HG03354 (cell line): ENCODE results near the gene ORC6.

Experiments
- ATAC-seq: cut with Tn5 transposase; IDR thresholded peaks from one replicate; pipeline ENCODE4 v1.9.1; 2021; ENCODE audit warnings: mild to moderate bottlenecking; ENCODE audit not compliant: unreplicated experiment, poor library complexity, severe bottlenecking

Gene ORC6

DNA sequence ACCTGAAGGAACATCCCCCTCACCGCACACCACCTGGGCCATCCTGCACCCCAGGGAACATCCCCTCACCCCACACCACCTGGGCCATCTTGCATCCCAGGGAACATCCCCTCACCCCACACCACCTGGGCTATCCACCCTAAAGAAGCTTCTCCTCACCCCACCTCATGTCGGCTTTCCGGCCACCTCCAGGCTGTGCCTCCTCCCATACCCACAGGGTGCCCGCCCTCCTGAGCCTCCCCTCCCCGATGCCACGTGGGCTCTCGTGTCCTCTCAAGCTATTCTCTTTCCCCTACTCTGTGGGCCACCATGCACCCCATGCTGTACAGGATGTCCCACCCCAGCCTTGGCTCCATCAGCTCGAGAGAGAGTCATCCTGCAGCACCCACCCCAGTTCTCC, 40.7 kb downstream of the ORC6 start:
- ATAC-seq: no peak

DNA sequence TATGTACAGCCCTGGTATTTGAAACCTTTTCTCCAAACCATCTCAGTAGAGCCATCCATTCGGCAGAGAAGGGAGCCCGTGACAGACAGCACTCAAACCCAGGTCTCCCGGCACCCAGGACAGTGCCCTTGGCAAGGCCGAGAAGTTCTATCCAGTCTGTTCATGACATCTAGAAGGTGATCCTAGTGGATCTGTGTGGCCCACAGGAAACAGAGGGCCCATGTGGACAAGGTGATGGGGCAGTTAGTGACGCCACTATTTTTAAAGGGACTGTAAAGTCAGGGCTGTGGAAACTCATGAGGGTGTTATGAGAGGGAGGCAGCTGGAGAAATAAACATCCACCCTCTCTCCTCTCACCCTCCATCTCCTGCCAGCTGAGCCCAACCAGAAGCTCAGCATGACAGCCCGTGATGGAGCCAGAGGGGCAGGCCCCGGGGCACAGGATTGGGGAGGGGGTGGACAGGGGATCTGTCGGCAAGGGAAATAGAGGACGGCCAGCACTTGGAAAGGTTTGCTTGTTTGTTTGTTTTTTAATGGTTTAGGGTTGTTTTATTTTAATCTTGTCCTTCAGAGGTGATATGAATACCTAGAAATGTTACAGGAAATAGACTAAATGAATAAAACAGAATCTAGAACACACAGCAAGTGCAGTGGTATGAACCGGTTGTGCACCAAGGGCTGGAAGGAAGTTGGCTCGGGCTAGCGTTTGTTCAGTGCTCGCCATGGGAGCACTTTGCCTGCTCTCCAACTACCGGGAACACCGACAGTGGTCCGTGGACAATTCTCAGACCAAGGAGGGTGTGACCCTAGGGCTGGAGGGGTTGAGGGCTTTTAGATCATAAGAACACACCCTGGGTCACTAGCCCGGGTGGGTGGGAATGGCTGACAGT, 41.6 kb downstream of the ORC6 start:
- ATAC-seq: no peak

DNA sequence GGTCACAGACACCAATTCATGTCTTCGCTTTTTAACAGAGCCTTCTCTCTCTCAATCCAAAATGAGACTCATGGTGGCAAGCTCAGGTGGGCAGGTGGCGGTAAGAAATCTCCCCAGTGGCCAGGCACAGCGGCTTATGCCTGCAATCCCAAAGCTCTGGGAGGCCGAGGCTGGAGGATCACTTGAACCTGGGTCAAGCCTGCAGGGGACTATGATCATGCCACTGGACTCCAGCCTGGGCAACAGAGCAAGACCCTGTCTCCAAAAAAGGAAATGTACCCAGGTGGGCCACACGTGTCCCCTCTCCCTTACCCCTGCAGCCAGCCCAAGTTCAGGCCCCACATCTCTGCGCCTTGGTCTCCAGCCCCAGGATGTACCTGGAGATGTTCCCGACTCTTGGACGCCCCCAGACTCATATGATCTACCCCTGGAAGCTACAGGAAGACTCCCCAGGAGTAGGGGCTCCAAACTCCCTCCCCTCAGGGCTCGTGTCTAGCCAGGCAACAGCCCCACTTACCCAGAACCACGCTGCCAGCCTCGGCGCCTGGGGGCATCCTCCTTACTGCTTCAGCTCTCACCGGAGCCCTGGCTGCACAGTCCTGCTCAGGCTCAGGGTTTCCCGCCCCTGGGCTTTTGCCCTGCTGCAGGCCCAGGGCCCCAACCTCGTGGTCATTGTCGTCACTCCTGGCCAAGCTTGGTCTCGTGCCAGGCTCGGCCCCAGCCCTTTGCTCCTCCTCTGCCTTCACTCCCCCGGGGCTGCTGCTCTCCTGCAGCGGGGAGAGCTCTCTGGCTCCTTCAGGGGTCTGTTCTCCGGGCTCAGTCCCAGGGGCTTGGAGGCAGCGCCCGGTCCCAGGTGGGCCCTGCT, 42.5 kb downstream of the ORC6 start:
- no peak for ATAC-seq

DNA sequence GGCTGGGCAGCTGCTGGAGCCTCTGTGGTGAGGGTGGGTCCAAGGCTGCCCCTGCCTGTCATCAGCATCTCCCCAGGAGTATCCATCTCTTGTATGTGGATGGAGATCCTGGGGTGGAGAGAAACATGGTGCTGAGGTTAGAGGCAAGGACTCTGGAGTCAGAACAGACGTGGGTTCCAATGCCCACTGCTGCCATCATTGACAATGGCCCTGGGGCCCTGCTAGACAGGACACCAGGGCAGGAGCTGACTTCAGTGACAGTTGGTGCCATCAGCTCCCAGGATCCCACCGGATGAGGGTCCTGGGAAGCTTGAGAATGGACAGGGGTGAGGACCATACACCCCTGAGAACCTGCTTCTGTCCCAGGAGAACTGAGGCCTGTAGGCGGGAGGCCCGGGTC, 43.1 kb downstream of the ORC6 start:
- no peak for ATAC-seq

DNA sequence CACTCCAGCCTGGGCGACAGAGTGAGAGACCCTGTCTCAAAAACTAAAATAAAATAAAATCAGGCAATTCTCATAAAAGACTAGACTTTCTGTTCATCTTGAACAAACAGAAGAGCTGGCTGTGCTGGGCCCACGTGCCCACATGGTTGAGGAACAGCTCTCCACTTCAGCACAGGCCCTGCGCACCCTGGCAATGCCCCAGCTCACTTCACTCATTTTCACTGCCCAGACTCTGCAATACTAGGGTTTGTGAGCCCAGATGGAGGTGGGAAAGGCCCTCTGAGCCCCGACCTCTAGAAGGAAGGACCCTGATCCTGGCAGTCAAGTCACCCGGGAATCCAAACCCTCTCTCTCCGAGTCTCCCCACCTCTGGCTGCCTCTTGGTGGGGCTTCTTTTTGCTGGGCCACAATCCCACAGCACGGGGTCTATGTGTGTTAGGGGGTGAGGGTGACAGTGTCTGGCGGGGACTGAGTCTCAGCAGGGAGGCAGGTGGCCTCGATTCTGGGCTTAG, 43.9 kb downstream of the ORC6 start:
- ATAC-seq: no peak

DNA sequence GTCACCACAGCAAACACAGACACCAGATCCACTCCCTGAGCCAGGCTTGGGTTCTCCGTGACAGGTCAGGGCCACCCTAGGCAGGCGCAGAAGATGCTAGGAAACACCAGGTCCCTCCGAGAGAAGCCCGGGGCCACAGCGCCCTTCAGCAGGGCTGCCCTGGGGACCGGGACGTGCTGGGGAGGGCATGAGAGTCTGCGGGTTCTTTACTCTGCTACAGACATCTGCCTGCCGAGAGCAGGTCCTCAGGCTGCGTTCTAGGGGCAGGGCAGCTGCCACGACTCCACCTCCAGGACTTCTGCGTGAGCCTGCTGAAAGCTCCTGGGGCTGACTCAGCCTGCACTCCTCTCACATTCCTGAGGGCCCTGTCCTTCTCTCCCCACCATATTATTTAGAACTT, 47.2 kb downstream of the ORC6 start:
- ATAC-seq: no peak

DNA sequence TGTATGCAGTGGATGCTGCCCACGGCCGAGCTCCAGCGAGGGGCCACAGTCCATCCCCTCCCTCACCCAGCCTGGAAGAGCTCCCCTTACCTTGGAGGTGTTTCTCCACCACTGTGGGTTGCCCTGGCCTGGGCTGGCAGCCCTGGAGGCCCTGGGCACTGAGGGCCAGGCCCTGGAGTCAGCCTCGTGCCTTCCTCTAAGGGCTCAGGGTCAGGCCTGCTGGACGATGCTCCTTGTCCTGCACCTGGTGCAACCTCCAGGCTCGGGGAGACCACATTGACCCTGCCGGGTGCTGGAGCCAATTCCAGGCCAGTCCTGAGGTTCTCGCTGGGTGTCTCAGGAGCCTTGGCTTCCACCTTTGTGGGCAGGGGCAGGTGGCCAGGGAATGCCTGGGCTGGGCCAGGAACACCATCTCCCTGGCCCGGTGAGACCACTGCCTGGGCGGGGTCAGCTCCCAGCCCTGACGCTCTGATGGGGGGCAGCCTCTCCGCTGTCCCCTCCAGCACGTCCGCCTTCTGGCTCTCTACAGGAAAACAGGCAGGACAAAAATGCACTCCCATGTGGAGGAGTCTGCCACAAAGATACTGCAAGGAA, 48.3 kb downstream of the ORC6 start:
- no peak for ATAC-seq

DNA sequence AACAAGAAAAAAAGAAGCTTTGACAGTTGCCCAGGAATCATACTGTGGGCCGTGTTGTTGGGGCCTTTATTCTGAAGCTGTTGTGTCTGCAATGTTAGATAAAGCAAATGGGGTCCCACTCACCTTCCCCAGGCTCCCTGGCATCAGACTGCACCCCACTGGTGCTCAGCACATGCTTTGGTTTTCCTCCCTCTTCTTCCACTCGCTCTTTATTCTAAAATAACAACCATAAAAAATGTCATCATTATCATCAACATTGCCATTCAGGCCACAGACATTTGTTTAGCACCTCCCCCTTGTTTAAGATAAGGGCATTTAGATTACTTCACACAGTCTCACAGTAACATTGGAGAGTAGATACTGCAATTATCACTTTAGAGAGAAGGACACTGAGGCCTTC, 50.5 kb downstream of the ORC6 start:
- no peak for ATAC-seq

DNA sequence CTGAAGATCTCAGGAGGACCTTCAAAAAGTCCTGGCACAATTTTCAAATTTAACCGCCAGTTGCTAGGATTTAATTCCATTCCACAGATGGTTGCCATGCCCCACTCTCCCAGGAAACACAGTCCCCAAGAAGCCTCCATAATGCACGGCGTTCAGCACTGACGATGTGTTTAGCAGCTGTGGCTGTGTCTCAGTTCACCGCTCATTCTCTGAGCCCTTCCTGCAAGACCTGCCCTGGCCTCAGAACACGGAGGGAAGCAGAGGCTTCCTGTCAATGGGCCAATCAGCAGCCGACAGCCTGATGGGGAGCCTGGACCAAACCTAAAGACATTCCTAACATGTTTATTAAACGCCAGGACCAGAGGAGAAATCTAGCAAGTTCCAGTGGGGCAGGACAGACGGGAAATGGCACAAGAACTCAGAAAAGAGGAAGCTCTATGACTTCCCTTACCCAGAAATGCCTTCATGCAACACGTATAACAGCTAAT, 53.8 kb downstream of the ORC6 start:
- peak; percentile 81 for ATAC-seq

DNA sequence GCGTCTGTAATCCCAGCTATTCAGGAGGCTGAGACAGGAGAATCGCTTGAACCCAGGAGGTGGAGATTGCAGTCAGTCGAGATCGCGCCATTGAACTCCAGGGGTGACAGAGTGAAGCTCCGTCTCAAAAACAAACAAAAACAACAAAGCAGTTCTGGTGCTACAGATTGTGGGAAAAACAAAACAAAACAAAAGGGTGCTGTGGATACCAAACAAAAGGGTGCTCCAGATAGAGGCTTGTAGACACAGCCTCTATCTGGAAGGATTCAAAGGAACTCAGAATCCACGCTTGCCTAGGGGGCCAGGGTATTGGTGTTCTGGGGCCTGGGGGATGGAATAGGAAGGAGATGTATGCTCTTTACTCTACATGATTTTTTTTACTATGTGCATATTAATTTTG, 56.2 kb downstream of the ORC6 start:
- no peak for ATAC-seq

DNA sequence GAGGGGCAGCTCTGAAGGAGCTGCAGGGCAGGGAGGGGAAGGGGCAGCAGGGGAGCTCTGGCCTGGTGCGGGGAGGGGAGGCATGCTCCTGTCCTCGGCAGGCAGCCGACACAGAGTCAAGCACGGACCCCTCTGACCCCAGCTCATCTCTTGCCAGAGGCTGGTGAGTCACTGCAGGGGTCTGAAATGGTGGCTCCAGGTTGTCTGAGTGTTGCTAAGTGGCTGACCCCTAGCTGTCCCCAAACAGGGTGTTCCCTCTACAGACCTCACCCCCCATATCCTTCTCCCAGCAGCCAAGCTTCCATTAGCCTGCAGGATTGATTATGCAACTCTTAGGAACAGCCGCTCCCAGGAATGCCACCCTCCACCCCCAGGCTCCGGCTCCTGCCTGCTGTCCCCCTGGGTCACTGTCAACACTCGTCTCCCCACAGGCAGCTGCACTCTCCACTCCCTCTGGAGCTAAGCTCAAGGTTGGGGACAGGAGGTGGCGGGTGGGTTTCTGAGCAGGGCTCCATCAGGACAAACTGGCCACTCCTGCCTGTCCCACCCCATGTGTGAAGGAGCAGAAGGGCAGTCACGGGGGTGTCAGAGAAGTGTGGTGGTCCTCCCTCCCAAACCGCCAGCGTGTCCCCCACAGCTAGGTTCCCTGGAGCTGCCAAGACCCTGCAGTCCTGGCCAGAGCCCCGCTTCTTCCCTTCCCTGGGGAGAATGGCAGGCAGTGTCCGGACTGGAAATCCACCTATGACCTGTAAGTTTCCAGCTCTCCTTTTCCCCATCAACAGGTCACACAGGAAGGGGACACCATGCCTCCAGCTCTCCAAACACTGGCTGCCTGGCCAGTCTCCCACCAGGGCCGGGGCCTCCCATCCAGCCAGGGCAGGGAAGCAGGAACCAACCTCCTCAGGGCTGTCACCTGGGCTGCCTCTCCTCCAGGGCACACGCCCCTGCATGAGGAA, 57.6 kb downstream of the ORC6 start:
- no peak for ATAC-seq
